Nephron progenitor cell (in vitro differentiated cells): ENCODE results near the gene EXOC1.

Experiments used
- DNase-seq: peaks from one replicate; pipeline ENCODE4 v3.0.0; 2021
- H3K27ac Mint-ChIP-seq: 2 replicates; pipeline ENCODE4 v1.8.0; 2021; ENCODE audit warnings: mild to moderate bottlenecking, moderate library complexity, mixed read lengths
- H3K27me3 Mint-ChIP-seq: 2 replicates; pipeline ENCODE4 v1.8.0; 2021; ENCODE audit warnings: mild to moderate bottlenecking, low read depth, mixed read lengths; ENCODE audit not compliant: poor library complexity
- H3K36me3 Mint-ChIP-seq: 2 replicates; pipeline ENCODE4 v1.8.0; 2021; ENCODE audit warnings: low read depth, mixed read lengths
- H3K4me1 Mint-ChIP-seq: 2 replicates; pipeline ENCODE4 v1.8.0; 2021; ENCODE audit warnings: mixed read lengths
- H3K4me3 Mint-ChIP-seq: 2 replicates; pipeline ENCODE4 v1.8.0; 2021; ENCODE audit warnings: mild to moderate bottlenecking, moderate library complexity, mixed read lengths
- H3K9me3 Mint-ChIP-seq: 2 replicates; pipeline ENCODE4 v1.8.0; 2021; ENCODE audit warnings: mild to moderate bottlenecking, moderate library complexity, mixed read lengths
- CTCF ChIP-seq: fragments of 200-600 bp; sonication (generic); IDR thresholded peaks from 2 replicates; pipeline ENCODE4 v1.5.0; 2021; ENCODE audit warnings: antibody characterized with exemption

The EXOC1 gene

GRCh38 chr4:55912249-55912648, 58.8 kb downstream of the EXOC1 start:
- Mint-ChIP-seq H3K9me3 (peaks cover 4% of the 10 kb centered on the region), H3K4me3 (no peak overlapping the region), H3K4me1 (no peaks in the 10 kb centered on the region), H3K27ac (no peak overlapping the region), H3K36me3 (peaks cover 4% of the 10 kb centered on the region), H3K27me3 (peaks cover 9% of the 10 kb centered on the region)
- no peak for DNase-seq
- TF ChIP-seq CTCF: no peak

- Mint-ChIP-seq H3K27ac (no peak overlapping the region), H3K4me3 (no peak overlapping the region)
These were observed 67.1 kb downstream of the EXOC1 start for GRCh38 chr4:55920571-55920970.

GRCh38 chr4:55921093-55921492, 67.6 kb downstream of the EXOC1 start:
- no peak for TF ChIP-seq CTCF
- Mint-ChIP-seq H3K27me3 (peaks cover 12% of the 10 kb centered on the region), H3K27ac (no peak overlapping the region), H3K4me3 (no peak overlapping the region), H3K9me3 (peaks cover 4% of the 10 kb centered on the region), H3K36me3 (no peaks in the 10 kb centered on the region), H3K4me1 (peaks cover 1% of the 10 kb centered on the region)
- no peak for DNase-seq

More at GRCh38 chr4:55920571-55920970, 67.1 kb downstream of the EXOC1 start:
- H3K27me3 Mint-ChIP-seq: peaks cover 12% of the 10 kb centered on the region
- no peak for DNase-seq
- no peaks in the 10 kb centered on the region for H3K36me3 Mint-ChIP-seq
- H3K9me3 Mint-ChIP-seq: peaks cover 4% of the 10 kb centered on the region
- no peak for TF ChIP-seq CTCF
- no peaks in the 10 kb centered on the region for H3K4me1 Mint-ChIP-seq

- no peak for TF ChIP-seq CTCF
These were observed 71.8 kb downstream of the EXOC1 start for GRCh38 chr4:55925241-55925640.

GRCh38 chr4:55926610-55927009, 73.2 kb downstream of the EXOC1 start:
- Mint-ChIP-seq H3K9me3 (peaks cover 8% of the 10 kb centered on the region), H3K4me3 (no peak overlapping the region), H3K4me1 (peaks cover 21% of the 10 kb centered on the region), H3K36me3 (no peaks in the 10 kb centered on the region), H3K27ac (peak overlapping the region; percentile 67), H3K27me3 (no peaks in the 10 kb centered on the region)
- no peak for DNase-seq
- TF ChIP-seq CTCF: no peak

More at GRCh38 chr4:55925241-55925640, 71.8 kb downstream of the EXOC1 start:
- H3K9me3 Mint-ChIP-seq: peaks cover 8% of the 10 kb centered on the region
- no peaks in the 10 kb centered on the region for H3K36me3 Mint-ChIP-seq
- H3K4me1 Mint-ChIP-seq: peaks cover 12% of the 10 kb centered on the region
- no peak overlapping the region for H3K27ac Mint-ChIP-seq
- no peak for DNase-seq
- H3K27me3 Mint-ChIP-seq: no peaks in the 10 kb centered on the region
- no peak overlapping the region for H3K4me3 Mint-ChIP-seq

GRCh38 chr4:55927803-55928437, 74.5 kb downstream of the EXOC1 start:
- Mint-ChIP-seq H3K27me3 (no peaks in the 10 kb centered on the region), H3K27ac (no peak overlapping the region), H3K36me3 (no peaks in the 10 kb centered on the region), H3K4me1 (peaks cover 21% of the 10 kb centered on the region), H3K9me3 (peaks cover 8% of the 10 kb centered on the region), H3K4me3 (no peak overlapping the region)
- no peak for DNase-seq
- no peak for TF ChIP-seq CTCF
